Kasumi-1 (cell line): Measurements from ENCODE around the gene MBLAC2.

Experiments used
- DNase-seq, 2 experiments: peaks; one replicate each; lab custom pipeline; 2025; lab: John Stamatoyannopoulos, UW

MBLAC2 gene

GRCh38 chr5:90474235-90475107 lies at the start of gene MBLAC2, which contains the start of gene POLR3G:
Gene MBLAC2, minus strand, starts transcription at chr5:90474771. Its CDS starts 479 bp downstream, at chr5:90474292.
Gene POLR3G, plus strand, starts transcription at chr5:90474864. Its CDS starts 10,704 bp downstream, at chr5:90485568.
- peak; percentile 87 to 93 for DNase-seq

- DNase-seq: no peak
Observed at GRCh38 chr5:90519081-90519480, 44.5 kb upstream of the MBLAC2 start.

- no peak for DNase-seq
Observed at GRCh38 chr5:90518661-90519060, 44.1 kb upstream of the MBLAC2 start.

GRCh38 chr5:90514520-90514919 lies 39.9 kb upstream of the MBLAC2 start:
- no peak for DNase-seq

- no peak for DNase-seq
Observed at GRCh38 chr5:90510438-90510837, 35.9 kb upstream of the MBLAC2 start.

- DNase-seq: no peak
Observed at GRCh38 chr5:90506221-90506620, 31.6 kb upstream of the MBLAC2 start.

- DNase-seq: no peak
Observed at GRCh38 chr5:90504743-90505142, 30.2 kb upstream of the MBLAC2 start.

GRCh38 chr5:90503596-90503995 lies 29.0 kb upstream of the MBLAC2 start:
- no peak for DNase-seq

GRCh38 chr5:90495146-90495545 lies 20.6 kb upstream of the MBLAC2 start:
- no peak for DNase-seq

GRCh38 chr5:90494043-90494442 lies 19.5 kb upstream of the MBLAC2 start:
- no peak for DNase-seq

- DNase-seq: peak in 1 of 2 experiments; percentile 35
Observed at GRCh38 chr5:90488791-90489190, 14.2 kb upstream of the MBLAC2 start.

- no peak for DNase-seq
Observed at GRCh38 chr5:90484540-90484939, 10.0 kb upstream of the MBLAC2 start.

GRCh38 chr5:90483206-90483605 lies 8.6 kb upstream of the MBLAC2 start:
- no peak for DNase-seq

- no peak for DNase-seq
Observed at GRCh38 chr5:90480699-90481098, 6.1 kb upstream of the MBLAC2 start.

GRCh38 chr5:90479611-90480385 lies 5.2 kb upstream of the MBLAC2 start:
- no peak for DNase-seq

GRCh38 chr5:90477621-90478215 lies 3.1 kb upstream of the MBLAC2 start:
- DNase-seq: no peak

GRCh38 chr5:90477073-90477472 lies 2.5 kb upstream of the MBLAC2 start:
- no peak for DNase-seq

GRCh38 chr5:90476391-90476790 lies 1.8 kb upstream of the MBLAC2 start:
- peak in 1 of 2 experiments; percentile 27 for DNase-seq

GRCh38 chr5:90475436-90475980 lies 937 bp upstream of the MBLAC2 start:
- no peak for DNase-seq

GRCh38 chr5:90473396-90474234 lies 956 bp downstream of the MBLAC2 start:
- peak; percentile 33 to 61 for DNase-seq

- no peak for DNase-seq
Observed at GRCh38 chr5:90472783-90473395, 1.7 kb downstream of the MBLAC2 start.
